Gastrocnemius medialis (tissue), 4 donors: ENCODE results near the gene PID1.

Experiments used
- CTCF ChIP-seq, 5 experiments: fragments of 450-650 bp in 3 of 5; fragments of 200-600 bp in 2 of 5; sonication (generic) in 2 of 5; IDR thresholded peaks in 4 of 5; conservative IDR thresholded peaks in 1 of 5; 1 replicate in 4 of 5; 2 replicates in 1 of 5; pipeline ENCODE4 v1.5.1; 2016 to 2019; ENCODE audit warnings: antibody characterized with exemption in 5 of 5, mild to moderate bottlenecking in 3 of 5, moderate library complexity in 3 of 5
- POLR2A ChIP-seq, 2 donors: fragments of 450-650 bp; IDR thresholded peaks; one replicate each; pipeline ENCODE4 v1.6.1; 2017; ENCODE audit warnings: antibody characterized with exemption in 2 of 2, mild to moderate bottlenecking in 2 of 2, moderate library complexity in 2 of 2

- TF ChIP-seq CTCF (IDR thresholded peaks at IDR 0.05 in 4 of 5, conservative IDR thresholded peaks at IDR 0.05 in 1 of 5) (peak in 3 of 5 experiments; percentile 12 to 41 (median 12)), POLR2A (IDR thresholded peaks at IDR 0.05) (no peak)
Observed at GRCh38 chr2:229133155-229133772, 137.8 kb downstream of the PID1 start.
